ENCODE data around the gene PLA2G2C. TPM values are rescaled to one million over a fixed set of nuclear protein-coding genes. Genes with fewer than 3 reads are reported as not detected.

PLA2G2C gene
- total RNA-seq, 2 experiments from 2014 or later: 0.43 to 0.44 TPM

GRCh38 chr1:20149601-20150325 lies 36.6 kb downstream of the PLA2G2C start:
- no peak overlapping the region for H3K27ac Mint-ChIP-seq
- ChIA-PET CTCF (interaction anchor here (5.1 to 5.5 kb wide), 3 partner anchors 45 to 233 kb away, joined by 32 to 52 read pairs (median 37); no protein-coding TSS in a partner anchor), POLR2A (no interaction called here)
- H3K27me3 Mint-ChIP-seq: peaks cover 3% of the 10 kb centered on the region
- intact Hi-C loops (cut with micrococcal nuclease): no loop called here
- no peak overlapping the region for H3K4me3 Mint-ChIP-seq
- no peaks in the 10 kb centered on the region for H3K36me3 Mint-ChIP-seq
- H3K4me1 Mint-ChIP-seq (ENCODE audit: low read depth): peaks cover 12% of the 10 kb centered on the region
- no peaks in the 10 kb centered on the region for H3K9me3 Mint-ChIP-seq
- no peak for DNase-seq

- Mint-ChIP-seq H3K9me3 (no peaks in the 10 kb centered on the region), H3K27me3 (peaks cover 3% of the 10 kb centered on the region), H3K4me1 (ENCODE audit: low read depth) (peaks cover 3% of the 10 kb centered on the region), H3K27ac (no peak overlapping the region), H3K36me3 (no peaks in the 10 kb centered on the region), H3K4me3 (no peak overlapping the region)
- ChIA-PET CTCF (interaction anchor here (1.1 to 5.1 kb wide), 2 partner anchors 228 to 231 kb away, joined by 4 to 32 read pairs; no protein-coding TSS in a partner anchor), POLR2A (no interaction called here)
- intact Hi-C loops (cut with micrococcal nuclease): no loop called here
- DNase-seq: no peak
Observed at GRCh38 chr1:20148571-20149500, 37.5 kb downstream of the PLA2G2C start.

- Mint-ChIP-seq H3K36me3 (no peaks in the 10 kb centered on the region), H3K27ac (no peak overlapping the region)
Observed at GRCh38 chr1:20147846-20148570, 38.3 kb downstream of the PLA2G2C start.

GRCh38 chr1:20143734-20144565 lies 42.4 kb downstream of the PLA2G2C start:
- no peaks in the 10 kb centered on the region for H3K27me3 Mint-ChIP-seq
- no peaks in the 10 kb centered on the region for H3K4me1 Mint-ChIP-seq (ENCODE audit: low read depth)
- CTCF ChIA-PET: interaction anchor here (1.3 kb wide), 1 partner anchor 9 kb away, joined by 5 read pairs; no protein-coding TSS in a partner anchor
- no peaks in the 10 kb centered on the region for H3K9me3 Mint-ChIP-seq
- DNase-seq: no peak
- POLR2A ChIA-PET: no interaction called here
- H3K27ac Mint-ChIP-seq: no peak overlapping the region
- intact Hi-C loops (cut with micrococcal nuclease): no loop called here
- no peak overlapping the region for H3K4me3 Mint-ChIP-seq
- no peaks in the 10 kb centered on the region for H3K36me3 Mint-ChIP-seq

More at GRCh38 chr1:20147846-20148570, 38.3 kb downstream of the PLA2G2C start:
- DNase-seq: no peak
- H3K27me3 Mint-ChIP-seq: peaks cover 3% of the 10 kb centered on the region
- ChIA-PET CTCF (interaction anchor here (1.1 kb wide), 1 partner anchor 230 kb away, joined by 4 read pairs; no protein-coding TSS in a partner anchor), POLR2A (no interaction called here)
- intact Hi-C loops (cut with micrococcal nuclease): no loop called here
- H3K9me3 Mint-ChIP-seq: no peaks in the 10 kb centered on the region
- H3K4me3 Mint-ChIP-seq: no peak overlapping the region
- peaks cover 2% of the 10 kb centered on the region for H3K4me1 Mint-ChIP-seq (ENCODE audit: low read depth)

GRCh38 chr1:20143318-20143717 lies 43.0 kb downstream of the PLA2G2C start:
- ChIA-PET CTCF (interaction anchor here (1.1 to 1.3 kb wide), 2 partner anchors 9 kb away, joined by 3 to 5 read pairs; no protein-coding TSS in a partner anchor), POLR2A (no interaction called here)
- intact Hi-C loops (cut with micrococcal nuclease): no loop called here
- no peaks in the 10 kb centered on the region for H3K36me3 Mint-ChIP-seq
- no peak for DNase-seq
- H3K4me1 Mint-ChIP-seq (ENCODE audit: low read depth): no peaks in the 10 kb centered on the region
- H3K27me3 Mint-ChIP-seq: peaks cover 3% of the 10 kb centered on the region
- no peak overlapping the region for H3K4me3 Mint-ChIP-seq
- H3K27ac Mint-ChIP-seq: no peak overlapping the region
- no peaks in the 10 kb centered on the region for H3K9me3 Mint-ChIP-seq

- no peaks in the 10 kb centered on the region for H3K36me3 Mint-ChIP-seq
- DNase-seq: no peak
- intact Hi-C loops (cut with micrococcal nuclease): no loop called here
- ChIA-PET CTCF (interaction anchor here (1.1 kb wide), 1 partner anchor 10 kb away, joined by 3 read pairs; no protein-coding TSS in a partner anchor), POLR2A (no interaction called here)
- H3K9me3 Mint-ChIP-seq: no peaks in the 10 kb centered on the region
- no peaks in the 10 kb centered on the region for H3K4me1 Mint-ChIP-seq (ENCODE audit: low read depth)
- peaks cover 4% of the 10 kb centered on the region for H3K27me3 Mint-ChIP-seq
- no peak overlapping the region for H3K4me3 Mint-ChIP-seq
- no peak overlapping the region for H3K27ac Mint-ChIP-seq
Observed at GRCh38 chr1:20142001-20142710, 44.2 kb downstream of the PLA2G2C start.

GRCh38 chr1:20141466-20141865 lies 44.9 kb downstream of the PLA2G2C start:
- ChIA-PET CTCF (no interaction called here), POLR2A (no interaction called here)
- Mint-ChIP-seq H3K4me1 (ENCODE audit: low read depth) (no peaks in the 10 kb centered on the region), H3K27ac (no peak overlapping the region), H3K9me3 (no peaks in the 10 kb centered on the region), H3K36me3 (no peaks in the 10 kb centered on the region), H3K27me3 (peaks cover 4% of the 10 kb centered on the region), H3K4me3 (no peak overlapping the region)
- no peak for DNase-seq
- intact Hi-C loops (cut with micrococcal nuclease): no loop called here

GRCh38 chr1:20141001-20141400 lies 45.3 kb downstream of the PLA2G2C start:
- no peak for DNase-seq
- intact Hi-C loops (cut with micrococcal nuclease): no loop called here
- ChIA-PET CTCF (no interaction called here), POLR2A (no interaction called here)
- Mint-ChIP-seq H3K4me1 (ENCODE audit: low read depth) (no peaks in the 10 kb centered on the region), H3K27ac (no peak overlapping the region), H3K4me3 (no peak overlapping the region), H3K9me3 (no peaks in the 10 kb centered on the region), H3K27me3 (peaks cover 4% of the 10 kb centered on the region), H3K36me3 (no peaks in the 10 kb centered on the region)

- Mint-ChIP-seq H3K4me1 (ENCODE audit: low read depth) (no peaks in the 10 kb centered on the region), H3K27ac (no peak overlapping the region), H3K4me3 (no peak overlapping the region), H3K27me3 (peaks cover 8% of the 10 kb centered on the region), H3K9me3 (no peaks in the 10 kb centered on the region), H3K36me3 (no peaks in the 10 kb centered on the region)
- intact Hi-C loops (cut with micrococcal nuclease): no loop called here
- ChIA-PET CTCF (no interaction called here), POLR2A (no interaction called here)
- no peak for DNase-seq
Observed at GRCh38 chr1:20139776-20140612, 46.3 kb downstream of the PLA2G2C start.

GRCh38 chr1:20138961-20139550 lies 47.3 kb downstream of the PLA2G2C start, which contains the start of gene PLA2G2F:
TSS of gene PLA2G2F (plus strand) at chr1:20139323. CDS start at chr1:20139428, 105 bp downstream.
- intact Hi-C loops (cut with micrococcal nuclease): no loop called here
- Mint-ChIP-seq H3K4me3 (no peak within 1 kb of the TSS), H3K36me3 (no peaks in the 10 kb centered on the region), H3K9me3 (no peaks in the 10 kb centered on the region), H3K27me3 (peaks cover 8% of the 10 kb centered on the region), H3K27ac (no peak within 1 kb of the TSS), H3K4me1 (ENCODE audit: low read depth) (no peaks in the 10 kb centered on the region)
- ChIA-PET CTCF (no interaction called here), POLR2A (no interaction called here)
- no peak for DNase-seq

Data from activated CD4-positive, alpha-beta memory T cell treated with anti-CD3 and anti-CD28 coated beads for 36 hours (primary cell).